Measurements from ENCODE around the gene TULP4. TPM values are rescaled to one million over a fixed set of nuclear protein-coding genes. Genes with fewer than 3 reads are reported as not detected.
A peak's percentile ranks its signal among the peaks of the same experiment; 100 is the strongest.

TULP4 gene
- total and polyA plus RNA-seq, 2 of the 8 experiments (the other 6 are each of a cell fraction or from before 2014, with no cell fraction given), result 7.7 to 51.6 TPM

DNA sequence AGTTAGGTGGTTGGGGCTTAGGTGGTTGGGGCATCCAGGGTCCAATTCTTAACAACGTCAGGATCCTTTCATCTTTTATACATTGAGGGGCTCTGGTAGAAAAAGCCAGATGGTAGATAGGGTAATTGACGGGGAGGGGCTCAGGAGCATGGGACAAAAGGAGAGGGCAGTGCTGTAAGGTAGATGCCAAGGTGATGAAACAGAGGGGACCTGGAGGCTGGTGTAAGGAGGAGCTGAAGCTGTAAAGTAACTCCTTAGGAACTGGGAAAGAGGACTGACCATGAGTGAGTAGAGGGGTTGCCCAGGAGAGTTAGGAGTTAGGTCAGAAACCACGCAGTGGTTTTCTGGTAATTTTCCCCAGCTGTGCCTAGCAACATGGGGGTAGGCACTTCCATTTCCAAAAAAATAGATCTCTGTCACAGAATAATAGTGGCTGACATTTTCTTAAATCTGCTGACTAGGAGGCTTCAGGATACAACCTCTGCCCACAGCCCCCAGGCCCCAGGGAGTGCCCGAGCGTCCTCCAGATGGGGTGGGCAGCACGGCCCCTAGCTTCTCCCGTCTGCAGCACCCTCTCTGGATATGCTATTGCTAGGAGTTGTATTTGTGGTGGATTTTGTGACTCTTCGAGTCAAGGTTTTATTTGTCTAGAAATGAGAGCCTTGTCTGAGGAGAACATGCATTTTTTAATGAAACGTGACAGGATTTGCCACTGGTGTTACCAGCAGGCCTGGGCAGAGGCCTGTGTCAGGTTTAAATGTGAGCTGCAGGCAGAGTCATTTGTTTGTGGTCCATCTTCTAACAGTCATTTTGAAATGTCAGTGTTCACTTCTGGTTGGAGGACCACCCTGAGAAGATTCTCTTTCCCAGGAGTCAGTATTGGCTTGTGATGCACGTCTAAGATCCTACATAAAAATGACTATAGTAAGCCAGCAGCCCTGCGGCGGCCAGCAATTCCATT, 44.6 kb downstream of the TULP4 start:
- Histone ChIP-seq H3K4ac (replicated peaks; ENCODE audit: insufficient read length, low read depth, low read length) (no peak overlapping the region), H3K18ac (ENCODE audit: extremely low read depth, low read length) (no peak overlapping the region), H3K27ac (ENCODE audit: low read depth, low read length) (no peak overlapping the region), H3K23me2 (ENCODE audit: low read depth, low read length) (no peaks in the 10 kb centered on the region), H3K4me2 (ENCODE audit: insufficient read depth in 1 of 2, low read depth in 2 of 2, low read length in 2 of 2) (no peak overlapping the region), H3K27me3 (replicated peaks in 1 of 4; ENCODE audit: control insufficient read depth in 3 of 4, extremely low read depth in 1 of 4, insufficient read depth in 3 of 4, low read length in 3 of 4) (no peaks in the 10 kb centered on the region), H3K4me1 (replicated peaks in 1 of 4; ENCODE audit: control insufficient read depth in 3 of 4, insufficient read depth in 4 of 4, low read length in 3 of 4) (peaks cover 0 to 4% (median 0%) of the 10 kb centered on the region in 4 experiments; a peak in 2 of 7 replicates), H3K79me1 (ENCODE audit: low read depth, low read length) (no peaks in the 10 kb centered on the region; the same call in 1 of the 2 replicates), H2AFZ (ENCODE audit: low read length) (no peak overlapping the region), H3K9me3 (ENCODE audit: insufficient read depth in 2 of 2, low read depth in 1 of 2, low read length in 1 of 2) (no peaks in the 10 kb centered on the region), H4K20me1 (replicated peaks in 1 of 2; ENCODE audit: control insufficient read depth in 1 of 2, insufficient read depth in 2 of 2, low read length in 2 of 2) (peaks cover 0 to 1% of the 10 kb centered on the region in 2 experiments), H3K56ac (replicated peaks; ENCODE audit: insufficient read length, low read depth, low read length) (no peak overlapping the region), H4K8ac (ENCODE audit: extremely low read depth, insufficient read depth, low read length) (no peak overlapping the region; the same call in 1 of the 2 replicates), H2BK120ac (replicated peaks; ENCODE audit: low read depth, low read length) (no peak overlapping the region), H2AK5ac (ENCODE audit: low read depth, low read length) (0 out of 2 replicates have a peak overlapping the region, but pooled peaks have one; percentile 39), H4K91ac (replicated peaks; ENCODE audit: insufficient read length, low read length) (no peak overlapping the region), H2BK12ac (ENCODE audit: low read depth, low read length) (no peak overlapping the region), H3K4me3 (ENCODE audit: extremely low read depth in 1 of 4, insufficient read depth in 2 of 4, low read depth in 3 of 4, low read length in 4 of 4) (no peak overlapping the region), H3K23ac (ENCODE audit: insufficient read length) (no peak overlapping the region), H2BK15ac (ENCODE audit: low read length) (no peak overlapping the region), H3K14ac (ENCODE audit: insufficient read length) (no peak overlapping the region), H3K9ac (replicated peaks in 1 of 4; ENCODE audit: extremely low read depth in 1 of 4, low read depth in 3 of 4, low read length in 3 of 4) (no peak overlapping the region), H4K5ac (ENCODE audit: insufficient read length, low read depth, low read length) (no peak overlapping the region), H3K79me2 (ENCODE audit: control insufficient read depth in 1 of 2, insufficient read depth in 2 of 2, low read length in 2 of 2) (peaks cover 0 to 14% of the 10 kb centered on the region in 2 experiments; a peak in 2 of 4 replicates), H2BK20ac (ENCODE audit: low read length) (no peak overlapping the region), H2BK5ac (ENCODE audit: low read depth, low read length) (no peak overlapping the region), H3K36me3 (ENCODE audit: control insufficient read depth in 2 of 4, insufficient read depth in 4 of 4, low read length in 3 of 4) (no peaks in the 10 kb centered on the region)
- WGBS, 2 experiments (ENCODE audit: extremely low coverage in 1 of 2, insufficient coverage in 1 of 2, insufficient read length in 1 of 2, insufficient replicate concordance in 2 of 2, low coverage in 1 of 2, low lambda C conversion rate in 2 of 2, missing lambda C conversion rate in 1 of 2), result 82% methylated on average over 12 of the region's 12 CpGs; no CpG with 5 or more reads in 1 of the 2 experiments
- ChIA-PET CTCF (ENCODE audit: partially characterized antibody) (interaction anchor here (0.5 to 1.6 kb wide), 6 partner anchors 12 to 135 kb away, joined by 3 to 4 read pairs (median 3); no protein-coding TSS in a partner anchor), POLR2A (ENCODE audit: partially characterized antibody) (no interaction called here)
- DNase-seq (ENCODE audit: low read depth in 1 of 2, low spot score in 2 of 2) (no peak), FAIRE-seq (no peak)
- TF ChIP-seq GTF2F1 (IDR thresholded peaks at IDR 0.05; ENCODE audit: borderline replicate concordance, low read depth, low read length) (no peak), BCL11A (IDR thresholded peaks at IDR 0.05; ENCODE audit: low read depth in 2 of 2, low read length in 2 of 2) (no peak), RAD21 (IDR thresholded peaks at IDR 0.05 in 1 of 2, conservative IDR thresholded peaks at IDR 0.05 in 1 of 2; ENCODE audit: low read depth in 2 of 2, low read length in 2 of 2) (no peak)
- TF ChIP-seq, protein P1, sequence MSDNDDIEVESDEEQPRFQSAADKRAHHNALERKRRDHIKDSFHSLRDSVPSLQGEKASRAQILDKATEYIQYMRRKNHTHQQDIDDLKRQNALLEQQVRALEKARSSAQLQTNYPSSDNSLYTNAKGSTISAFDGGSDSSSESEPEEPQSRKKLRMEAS (IDR thresholded peaks at IDR 0.05), result no peak
